Ovary (tissue), 3 donors: ENCODE data around the gene DRC7.

Experiments
- EP300 ChIP-seq: sonication (generic); formaldehyde crosslinking; IDR thresholded peaks from one replicate; pipeline ENCODE4 v1.6.1; 2017; ENCODE audit warnings: antibody characterized with exemption
- POLR2A ChIP-seq: fragments of 450-650 bp; IDR thresholded peaks from one replicate; pipeline ENCODE4 v1.6.1; 2017; ENCODE audit warnings: antibody characterized with exemption, mild to moderate bottlenecking, moderate library complexity
- TF ChIP-seq, protein P1 (sequence below), 3 donors: fragments of 450-650 bp in 2 of 3; fragments of 200-600 bp in 1 of 3; IDR thresholded peaks; one replicate each; pipeline versions ENCODE4 v1.5.1 to v1.8.0; 2016 to 2022; ENCODE audit warnings: antibody characterized with exemption in 3 of 3, mild to moderate bottlenecking in 1 of 3
- donor health status: DM: no; HTN: no; CAD: no.

DNA sequence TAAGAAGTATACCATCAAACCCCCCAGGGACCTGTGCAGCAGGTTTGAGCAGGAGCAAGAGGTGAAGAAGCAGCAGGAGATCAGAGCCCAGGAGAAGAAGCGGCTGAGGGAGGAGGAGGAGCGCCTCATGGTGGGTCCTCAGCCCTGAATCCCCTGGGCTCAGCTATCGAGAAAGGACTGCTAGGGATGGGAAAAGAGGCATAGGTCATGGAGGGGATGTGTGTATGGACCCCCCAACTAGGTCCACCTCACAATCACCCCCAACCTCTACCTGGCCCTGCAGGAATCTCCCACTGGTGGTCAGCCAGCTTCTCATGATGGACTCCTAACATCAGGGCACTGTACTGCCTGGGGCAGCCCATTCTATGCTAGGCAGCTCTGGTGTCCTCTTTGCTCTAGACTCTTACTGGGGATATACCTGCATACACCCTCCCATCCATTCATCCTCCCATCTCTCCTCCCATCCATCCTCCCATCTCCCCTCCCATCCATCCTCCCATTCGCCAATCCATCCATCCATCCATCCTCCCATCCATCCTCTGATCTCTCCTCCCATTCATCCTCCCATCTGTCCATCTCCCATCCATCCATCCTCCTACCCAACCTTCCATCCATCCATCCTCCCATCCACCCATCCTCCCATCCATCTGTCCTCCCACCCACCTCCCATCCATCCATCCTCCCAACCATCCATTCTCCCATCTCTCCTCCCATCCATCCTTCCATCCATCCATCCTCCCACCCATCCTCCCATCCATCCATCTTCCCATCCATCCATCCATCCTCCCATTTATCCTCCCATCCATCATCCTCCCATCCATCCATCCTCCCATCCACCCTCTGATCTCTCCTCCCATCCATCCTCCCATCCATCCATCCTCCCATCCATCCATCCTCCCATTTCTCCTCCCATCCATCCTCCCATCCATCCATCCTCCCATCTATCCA lies 10.6 kb downstream of the DRC7 start:
- TF ChIP-seq, protein P1, sequence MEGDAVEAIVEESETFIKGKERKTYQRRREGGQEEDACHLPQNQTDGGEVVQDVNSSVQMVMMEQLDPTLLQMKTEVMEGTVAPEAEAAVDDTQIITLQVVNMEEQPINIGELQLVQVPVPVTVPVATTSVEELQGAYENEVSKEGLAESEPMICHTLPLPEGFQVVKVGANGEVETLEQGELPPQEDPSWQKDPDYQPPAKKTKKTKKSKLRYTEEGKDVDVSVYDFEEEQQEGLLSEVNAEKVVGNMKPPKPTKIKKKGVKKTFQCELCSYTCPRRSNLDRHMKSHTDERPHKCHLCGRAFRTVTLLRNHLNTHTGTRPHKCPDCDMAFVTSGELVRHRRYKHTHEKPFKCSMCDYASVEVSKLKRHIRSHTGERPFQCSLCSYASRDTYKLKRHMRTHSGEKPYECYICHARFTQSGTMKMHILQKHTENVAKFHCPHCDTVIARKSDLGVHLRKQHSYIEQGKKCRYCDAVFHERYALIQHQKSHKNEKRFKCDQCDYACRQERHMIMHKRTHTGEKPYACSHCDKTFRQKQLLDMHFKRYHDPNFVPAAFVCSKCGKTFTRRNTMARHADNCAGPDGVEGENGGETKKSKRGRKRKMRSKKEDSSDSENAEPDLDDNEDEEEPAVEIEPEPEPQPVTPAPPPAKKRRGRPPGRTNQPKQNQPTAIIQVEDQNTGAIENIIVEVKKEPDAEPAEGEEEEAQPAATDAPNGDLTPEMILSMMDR (IDR thresholded peaks at IDR 0.05) = no peak
- no peak for TF ChIP-seq POLR2A
- no peak for TF ChIP-seq EP300
